Measurements from ENCODE around the gene KIAA1328. TPM values are rescaled to one million over a fixed set of nuclear protein-coding genes. Genes with fewer than 3 reads are reported as not detected.

KIAA1328 gene
- total RNA-seq, 4 donors from 2014 or later: 23.4 to 53.3 (median 26.8) TPM

DNA sequence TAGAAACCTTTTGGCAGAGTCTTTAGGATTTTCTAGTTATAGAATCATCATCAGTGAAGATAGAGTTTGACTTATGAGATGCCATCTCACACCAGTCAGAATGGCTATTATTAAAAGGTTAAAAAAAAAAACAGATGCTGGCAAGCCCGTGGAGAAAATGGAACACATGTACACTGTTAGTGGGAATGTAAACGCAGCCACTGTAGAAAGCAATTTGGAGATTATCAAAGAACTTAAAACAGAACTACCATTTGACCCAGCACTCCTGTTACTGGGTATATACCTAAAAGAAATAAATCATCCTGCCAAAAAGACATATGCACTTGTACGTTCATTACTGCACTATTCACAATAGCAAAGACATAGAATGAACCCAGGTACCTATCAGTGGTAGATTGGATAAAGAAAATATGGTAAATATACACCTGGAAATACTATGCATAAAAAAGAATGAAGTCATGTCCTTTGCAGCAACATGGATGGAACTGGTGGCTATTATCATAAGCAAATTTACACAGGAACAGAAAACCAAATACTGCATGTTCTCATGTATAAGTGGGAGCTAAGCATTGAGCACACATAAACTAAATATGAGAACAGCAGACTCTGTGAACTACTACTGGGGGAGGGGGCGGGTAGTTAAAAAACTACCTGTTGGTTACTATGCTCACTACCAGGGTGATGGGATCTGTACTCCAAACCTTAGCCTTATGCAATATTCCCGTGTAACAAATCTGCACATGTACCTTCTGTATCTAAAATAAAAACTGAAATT lies 279.0 kb downstream of the KIAA1328 start:
- TF ChIP-seq POLR2A (IDR thresholded peaks at IDR 0.05): no peak
- no peak for TF ChIP-seq EP300 (IDR thresholded peaks at IDR 0.05)
- TF ChIP-seq CTCF (IDR thresholded peaks at IDR 0.05): no peak
- H3K4me1 ChIP-seq: no peaks in the 10 kb centered on the region
- no peak overlapping the region for H3K27ac ChIP-seq
- H3K4me3 ChIP-seq: no peak overlapping the region
- peaks cover 0 to 62% (median 4%) of the 10 kb centered on the region in 4 donors for H3K9me3 ChIP-seq
- no peaks in the 10 kb centered on the region for H3K27me3 ChIP-seq
- WGBS, 2 donors: 82 to 91% methylated on average over 5 of the region's 5 CpGs
- DNase-seq (ENCODE audit: low spot score in 2 of 2): no peak
- H3K36me3 ChIP-seq: peaks cover 0 to 6% (median 0%) of the 10 kb centered on the region in 3 donors

GRCh38 chr18:37122877-37123276 lies 293.9 kb downstream of the KIAA1328 start:
- no peaks in the 10 kb centered on the region for H3K4me1 ChIP-seq
- TF ChIP-seq POLR2A (IDR thresholded peaks at IDR 0.05): no peak
- H3K36me3 ChIP-seq: no peaks in the 10 kb centered on the region
- no peaks in the 10 kb centered on the region for H3K27me3 ChIP-seq
- no peak for DNase-seq (ENCODE audit: low spot score in 2 of 2)
- no peak overlapping the region for H3K27ac ChIP-seq
- H3K4me3 ChIP-seq: no peak overlapping the region
- peaks cover 0 to 20% (median 1%) of the 10 kb centered on the region in 4 donors for H3K9me3 ChIP-seq

DNA sequence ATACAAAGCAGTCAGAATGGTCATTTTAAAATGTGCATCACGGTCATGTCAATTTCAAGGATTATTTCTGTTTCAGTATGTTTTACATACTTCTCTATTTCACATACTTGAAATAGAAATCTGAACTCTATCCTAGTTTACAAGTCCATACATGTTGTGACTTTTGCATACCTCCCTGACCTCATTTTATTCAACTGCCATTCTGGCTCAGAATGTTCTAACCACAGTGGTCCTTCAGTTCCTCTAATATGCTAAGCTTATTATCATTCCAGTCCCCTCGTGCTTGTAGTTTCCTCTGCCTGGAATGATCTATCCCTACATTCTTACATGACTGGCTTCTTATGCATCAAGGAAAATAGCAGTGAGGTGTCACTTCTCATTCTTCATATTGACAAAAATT lies 295.6 kb downstream of the KIAA1328 start:
- TF ChIP-seq EP300 (IDR thresholded peaks at IDR 0.05) (no peak), POLR2A (IDR thresholded peaks at IDR 0.05) (no peak), CTCF (IDR thresholded peaks at IDR 0.05) (no peak)
- no peak for DNase-seq (ENCODE audit: low spot score in 2 of 2)
- no peak overlapping the region for H3K4me3 ChIP-seq
- H3K36me3 ChIP-seq: no peaks in the 10 kb centered on the region
- no peaks in the 10 kb centered on the region for H3K4me1 ChIP-seq
- 70 to 72% methylated on average over 2 of the region's 2 CpGs for WGBS, 2 donors
- no peaks in the 10 kb centered on the region for H3K27me3 ChIP-seq
- H3K9me3 ChIP-seq: peaks cover 0 to 3% (median 0%) of the 10 kb centered on the region in 4 donors
- H3K27ac ChIP-seq: no peak overlapping the region

GRCh38 chr18:37135177-37135576 lies 306.2 kb downstream of the KIAA1328 start:
- Histone ChIP-seq H3K9me3 (peaks cover 0 to 15% (median 2%) of the 10 kb centered on the region in 4 donors), H3K4me1 (no peaks in the 10 kb centered on the region), H3K4me3 (no peak overlapping the region), H3K27me3 (no peaks in the 10 kb centered on the region), H3K36me3 (no peaks in the 10 kb centered on the region), H3K27ac (no peak overlapping the region)
- WGBS, 2 donors: 93 to 97% methylated on average over 4 of the region's 4 CpGs
- no peak for TF ChIP-seq POLR2A (IDR thresholded peaks at IDR 0.05)
- no peak for TF ChIP-seq EP300 (IDR thresholded peaks at IDR 0.05)
- TF ChIP-seq CTCF (IDR thresholded peaks at IDR 0.05): no peak
- DNase-seq (ENCODE audit: low spot score in 2 of 2): no peak

DNA sequence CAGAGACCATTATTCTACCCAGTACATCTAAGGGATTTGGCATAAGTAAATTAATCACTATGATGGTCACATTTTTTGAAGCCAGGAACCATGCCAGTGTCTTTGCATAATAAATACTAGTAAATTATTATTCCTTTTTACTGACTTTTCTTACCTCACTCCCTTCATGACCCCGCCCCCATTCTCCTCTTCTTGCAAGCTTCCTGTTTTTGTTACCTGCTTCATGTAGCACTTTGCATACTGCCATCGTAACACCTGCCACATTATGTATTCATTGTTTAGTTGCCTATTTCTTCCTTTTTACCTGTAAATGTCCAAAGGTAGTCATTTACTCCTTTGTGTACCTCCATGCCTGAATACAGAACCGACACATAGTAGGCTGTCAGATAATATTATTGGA lies 309.5 kb downstream of the KIAA1328 start:
- H3K27me3 ChIP-seq: no peaks in the 10 kb centered on the region
- no peaks in the 10 kb centered on the region for H3K36me3 ChIP-seq
- H3K4me3 ChIP-seq: no peak overlapping the region
- WGBS, 2 donors: 97 to 98% methylated on average over 3 of the region's 3 CpGs
- no peaks in the 10 kb centered on the region for H3K4me1 ChIP-seq
- H3K27ac ChIP-seq: no peak overlapping the region
- no peak for TF ChIP-seq POLR2A (IDR thresholded peaks at IDR 0.05)
- TF ChIP-seq CTCF (IDR thresholded peaks at IDR 0.05): no peak
- TF ChIP-seq EP300 (IDR thresholded peaks at IDR 0.05): no peak
- H3K9me3 ChIP-seq: peaks cover 0 to 15% (median 2%) of the 10 kb centered on the region in 4 donors
- no peak for DNase-seq (ENCODE audit: low spot score in 2 of 2)

All from tibial nerve (tissue), 4 donors.